ENCODE results near the gene ASMTL.

ASMTL gene

GRCh38 chrX:1390621-1391369 is 61.9 kb downstream of the ASMTL start:
- TF ChIP-seq CREB5 (CRISPR knock-in tag; IDR thresholded peaks at IDR 0.05; ENCODE audit: low read depth) (no peak), ISL1 (CRISPR knock-in tag; IDR thresholded peaks at IDR 0.05) (no peak), ZFP30 (CRISPR knock-in tag; IDR thresholded peaks at IDR 0.05) (no peak), ZNF8 (CRISPR knock-in tag; IDR thresholded peaks at IDR 0.05) (no peak), ZNF565 (CRISPR knock-in tag; conservative IDR thresholded peaks at IDR 0.05; ENCODE audit: low read depth) (no peak)
- TF ChIP-seq, protein P1, sequence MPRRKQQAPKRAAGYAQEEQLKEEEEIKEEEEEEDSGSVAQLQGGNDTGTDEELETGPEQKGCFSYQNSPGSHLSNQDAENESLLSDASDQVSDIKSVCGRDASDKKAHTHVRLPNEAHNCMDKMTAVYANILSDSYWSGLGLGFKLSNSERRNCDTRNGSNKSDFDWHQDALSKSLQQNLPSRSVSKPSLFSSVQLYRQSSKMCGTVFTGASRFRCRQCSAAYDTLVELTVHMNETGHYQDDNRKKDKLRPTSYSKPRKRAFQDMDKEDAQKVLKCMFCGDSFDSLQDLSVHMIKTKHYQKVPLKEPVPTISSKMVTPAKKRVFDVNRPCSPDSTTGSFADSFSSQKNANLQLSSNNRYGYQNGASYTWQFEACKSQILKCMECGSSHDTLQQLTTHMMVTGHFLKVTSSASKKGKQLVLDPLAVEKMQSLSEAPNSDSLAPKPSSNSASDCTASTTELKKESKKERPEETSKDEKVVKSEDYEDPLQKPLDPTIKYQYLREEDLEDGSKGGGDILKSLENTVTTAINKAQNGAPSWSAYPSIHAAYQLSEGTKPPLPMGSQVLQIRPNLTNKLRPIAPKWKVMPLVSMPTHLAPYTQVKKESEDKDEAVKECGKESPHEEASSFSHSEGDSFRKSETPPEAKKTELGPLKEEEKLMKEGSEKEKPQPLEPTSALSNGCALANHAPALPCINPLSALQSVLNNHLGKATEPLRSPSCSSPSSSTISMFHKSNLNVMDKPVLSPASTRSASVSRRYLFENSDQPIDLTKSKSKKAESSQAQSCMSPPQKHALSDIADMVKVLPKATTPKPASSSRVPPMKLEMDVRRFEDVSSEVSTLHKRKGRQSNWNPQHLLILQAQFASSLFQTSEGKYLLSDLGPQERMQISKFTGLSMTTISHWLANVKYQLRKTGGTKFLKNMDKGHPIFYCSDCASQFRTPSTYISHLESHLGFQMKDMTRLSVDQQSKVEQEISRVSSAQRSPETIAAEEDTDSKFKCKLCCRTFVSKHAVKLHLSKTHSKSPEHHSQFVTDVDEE (CRISPR knock-in tag; IDR thresholded peaks at IDR 0.05): no peak
- ATAC-seq: no peak

- TF ChIP-seq CREB5 (CRISPR knock-in tag; IDR thresholded peaks at IDR 0.05; ENCODE audit: low read depth): no peak
- no peak for TF ChIP-seq ISL1 (CRISPR knock-in tag; IDR thresholded peaks at IDR 0.05)
- TF ChIP-seq ZNF8 (CRISPR knock-in tag; IDR thresholded peaks at IDR 0.05): no peak
- no peak for TF ChIP-seq OSR1 (CRISPR knock-in tag; IDR thresholded peaks at IDR 0.05)
- no peak for TF ChIP-seq ZNF565 (CRISPR knock-in tag; conservative IDR thresholded peaks at IDR 0.05; ENCODE audit: low read depth)
- no peak for TF ChIP-seq BACH2 (CRISPR knock-in tag; IDR thresholded peaks at IDR 0.05; ENCODE audit: borderline replicate concordance)
- TF ChIP-seq, protein P2, sequence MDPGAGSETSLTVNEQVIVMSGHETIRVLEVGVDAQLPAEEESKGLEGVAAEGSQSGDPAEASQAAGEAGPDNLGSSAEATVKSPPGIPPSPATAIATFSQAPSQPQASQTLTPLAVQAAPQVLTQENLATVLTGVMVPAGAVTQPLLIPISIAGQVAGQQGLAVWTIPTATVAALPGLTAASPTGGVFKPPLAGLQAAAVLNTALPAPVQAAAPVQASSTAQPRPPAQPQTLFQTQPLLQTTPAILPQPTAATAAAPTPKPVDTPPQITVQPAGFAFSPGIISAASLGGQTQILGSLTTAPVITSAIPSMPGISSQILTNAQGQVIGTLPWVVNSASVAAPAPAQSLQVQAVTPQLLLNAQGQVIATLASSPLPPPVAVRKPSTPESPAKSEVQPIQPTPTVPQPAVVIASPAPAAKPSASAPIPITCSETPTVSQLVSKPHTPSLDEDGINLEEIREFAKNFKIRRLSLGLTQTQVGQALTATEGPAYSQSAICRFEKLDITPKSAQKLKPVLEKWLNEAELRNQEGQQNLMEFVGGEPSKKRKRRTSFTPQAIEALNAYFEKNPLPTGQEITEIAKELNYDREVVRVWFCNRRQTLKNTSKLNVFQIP (CRISPR knock-in tag; IDR thresholded peaks at IDR 0.05; ENCODE audit: borderline replicate concordance, low read depth): no peak
- no peak for TF ChIP-seq PPARA (CRISPR knock-in tag; IDR thresholded peaks at IDR 0.05; ENCODE audit: borderline replicate concordance)
- TF ChIP-seq, protein P1 (CRISPR knock-in tag; IDR thresholded peaks at IDR 0.05): no peak
- no peak for TF ChIP-seq ZFP3 (CRISPR knock-in tag; IDR thresholded peaks at IDR 0.05)
- no peak for TF ChIP-seq SNAI2 (CRISPR knock-in tag; IDR thresholded peaks at IDR 0.05)
- no peak for ATAC-seq
Measured at GRCh38 chrX:1389993-1390285, 62.8 kb downstream of the ASMTL start.

DNA sequence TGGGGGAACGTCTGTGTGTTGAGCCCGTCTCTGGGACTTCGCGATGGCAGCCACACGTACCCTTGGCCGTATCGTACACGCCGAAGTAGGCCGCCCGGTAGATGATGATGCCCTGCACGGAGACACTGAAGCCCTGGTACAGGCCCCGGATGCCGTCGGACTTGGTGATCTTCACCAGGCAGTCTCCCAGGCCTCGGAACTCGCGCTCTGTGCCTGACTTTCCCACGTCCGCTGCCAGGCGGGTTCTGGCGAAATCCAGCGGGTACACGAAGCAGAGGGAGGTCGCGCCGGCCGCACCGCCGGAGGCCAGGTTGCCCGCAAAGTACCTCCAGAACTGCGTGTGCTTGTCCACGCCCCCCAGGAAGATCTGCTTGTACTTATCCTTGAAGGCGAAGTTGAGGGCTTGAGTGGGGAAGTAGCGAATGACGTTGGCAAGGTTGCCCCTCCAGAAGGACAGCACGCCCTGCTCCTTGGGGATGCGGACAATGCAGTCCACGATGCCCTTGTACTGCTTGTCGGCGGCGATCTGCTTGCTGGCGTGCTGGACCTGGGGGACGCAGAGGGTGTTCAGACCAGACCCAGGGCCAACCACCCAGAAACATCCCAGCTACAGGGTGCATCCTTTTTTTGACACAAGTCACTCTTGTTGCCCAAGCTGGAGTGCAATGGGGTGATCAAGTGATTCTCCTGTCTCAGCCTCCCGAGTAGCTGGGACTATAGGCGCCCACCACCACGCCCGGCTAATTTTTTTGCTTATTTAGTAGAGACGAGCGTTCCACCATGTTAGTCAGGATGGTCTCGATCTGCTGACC is 63.3 kb downstream of the ASMTL start:
- TF ChIP-seq ZFP30 (CRISPR knock-in tag; IDR thresholded peaks at IDR 0.05): no peak
- TF ChIP-seq, protein P3, sequence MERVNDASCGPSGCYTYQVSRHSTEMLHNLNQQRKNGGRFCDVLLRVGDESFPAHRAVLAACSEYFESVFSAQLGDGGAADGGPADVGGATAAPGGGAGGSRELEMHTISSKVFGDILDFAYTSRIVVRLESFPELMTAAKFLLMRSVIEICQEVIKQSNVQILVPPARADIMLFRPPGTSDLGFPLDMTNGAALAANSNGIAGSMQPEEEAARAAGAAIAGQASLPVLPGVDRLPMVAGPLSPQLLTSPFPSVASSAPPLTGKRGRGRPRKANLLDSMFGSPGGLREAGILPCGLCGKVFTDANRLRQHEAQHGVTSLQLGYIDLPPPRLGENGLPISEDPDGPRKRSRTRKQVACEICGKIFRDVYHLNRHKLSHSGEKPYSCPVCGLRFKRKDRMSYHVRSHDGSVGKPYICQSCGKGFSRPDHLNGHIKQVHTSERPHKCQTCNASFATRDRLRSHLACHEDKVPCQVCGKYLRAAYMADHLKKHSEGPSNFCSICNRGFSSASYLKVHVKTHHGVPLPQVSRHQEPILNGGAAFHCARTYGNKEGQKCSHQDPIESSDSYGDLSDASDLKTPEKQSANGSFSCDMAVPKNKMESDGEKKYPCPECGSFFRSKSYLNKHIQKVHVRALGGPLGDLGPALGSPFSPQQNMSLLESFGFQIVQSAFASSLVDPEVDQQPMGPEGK (CRISPR knock-in tag; IDR thresholded peaks at IDR 0.05; ENCODE audit: borderline replicate concordance): no peak
- no peak for TF ChIP-seq OSR1 (CRISPR knock-in tag; IDR thresholded peaks at IDR 0.05)
- no peak for TF ChIP-seq ZNF8 (CRISPR knock-in tag; IDR thresholded peaks at IDR 0.05)
- no peak for TF ChIP-seq GLIS3 (CRISPR knock-in tag; IDR thresholded peaks at IDR 0.05)
- no peak for TF ChIP-seq ZNF70 (CRISPR knock-in tag; IDR thresholded peaks at IDR 0.05)
- TF ChIP-seq PPARA (CRISPR knock-in tag; IDR thresholded peaks at IDR 0.05; ENCODE audit: borderline replicate concordance): no peak
- no peak for ATAC-seq
